ENCODE measurements around the gene SPARCL1. TPM values are rescaled to one million over a fixed set of nuclear protein-coding genes. Genes with fewer than 3 reads are reported as not detected.

SPARCL1 gene
- total RNA-seq, 1 donor from 2014 or later, result 6.3 TPM

DNA sequence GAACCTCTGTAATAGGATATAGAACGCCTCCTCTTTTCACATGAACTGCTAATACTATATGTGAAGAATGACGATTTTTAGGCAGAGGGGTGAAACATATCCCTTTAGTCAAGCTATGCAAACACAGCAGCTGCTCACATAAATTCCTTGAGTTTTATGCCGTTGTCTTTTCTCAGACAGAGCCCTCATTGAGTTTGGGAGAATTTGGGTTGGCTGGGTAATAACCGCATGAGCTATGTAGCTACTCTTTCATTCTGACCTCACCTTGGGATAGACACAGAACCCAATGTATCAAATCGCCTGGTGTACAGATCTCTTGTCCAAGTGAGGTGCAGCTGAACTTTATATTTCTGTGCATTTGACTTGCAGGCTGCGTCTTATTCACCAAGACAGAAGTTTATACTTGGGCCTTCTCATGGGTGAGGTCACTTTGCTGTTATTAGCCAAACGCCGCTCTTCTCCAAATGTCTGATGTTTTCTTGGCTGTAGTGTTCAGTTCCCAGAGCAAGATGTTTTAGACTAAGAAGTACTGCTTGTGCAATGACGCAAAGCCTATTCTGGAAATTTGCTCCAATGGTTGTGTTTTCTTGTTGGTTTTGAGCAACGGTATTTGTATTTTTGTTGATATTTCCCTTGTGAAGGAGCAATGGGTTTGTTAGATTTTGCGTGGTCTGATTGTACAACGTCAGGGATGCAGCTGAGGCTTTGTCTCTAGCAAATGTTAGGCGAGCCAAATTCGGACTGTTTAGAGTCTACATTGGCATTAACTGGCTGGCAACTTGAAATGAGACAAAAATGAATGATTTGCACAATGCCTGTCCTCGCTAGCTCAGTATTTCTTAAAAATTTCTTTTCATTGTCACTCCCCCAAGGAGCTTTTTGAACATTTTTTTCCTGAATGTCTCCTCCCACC lies 11.2 kb upstream of the SPARCL1 start:
- TF ChIP-seq, protein P1, sequence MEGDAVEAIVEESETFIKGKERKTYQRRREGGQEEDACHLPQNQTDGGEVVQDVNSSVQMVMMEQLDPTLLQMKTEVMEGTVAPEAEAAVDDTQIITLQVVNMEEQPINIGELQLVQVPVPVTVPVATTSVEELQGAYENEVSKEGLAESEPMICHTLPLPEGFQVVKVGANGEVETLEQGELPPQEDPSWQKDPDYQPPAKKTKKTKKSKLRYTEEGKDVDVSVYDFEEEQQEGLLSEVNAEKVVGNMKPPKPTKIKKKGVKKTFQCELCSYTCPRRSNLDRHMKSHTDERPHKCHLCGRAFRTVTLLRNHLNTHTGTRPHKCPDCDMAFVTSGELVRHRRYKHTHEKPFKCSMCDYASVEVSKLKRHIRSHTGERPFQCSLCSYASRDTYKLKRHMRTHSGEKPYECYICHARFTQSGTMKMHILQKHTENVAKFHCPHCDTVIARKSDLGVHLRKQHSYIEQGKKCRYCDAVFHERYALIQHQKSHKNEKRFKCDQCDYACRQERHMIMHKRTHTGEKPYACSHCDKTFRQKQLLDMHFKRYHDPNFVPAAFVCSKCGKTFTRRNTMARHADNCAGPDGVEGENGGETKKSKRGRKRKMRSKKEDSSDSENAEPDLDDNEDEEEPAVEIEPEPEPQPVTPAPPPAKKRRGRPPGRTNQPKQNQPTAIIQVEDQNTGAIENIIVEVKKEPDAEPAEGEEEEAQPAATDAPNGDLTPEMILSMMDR (IDR thresholded peaks at IDR 0.05; ENCODE audit: unreplicated experiment), result no peak
- H3K27ac Mint-ChIP-seq, result no peak overlapping the region
- H3K4me3 Mint-ChIP-seq, result no peak overlapping the region
- no peak for DNase-seq (ENCODE audit: low spot score in 2 of 2, unreplicated experiment in 2 of 2)
- no peaks in the 10 kb centered on the region for H3K27me3 Mint-ChIP-seq (ENCODE audit: low read depth)
- no peaks in the 10 kb centered on the region for H3K4me1 Mint-ChIP-seq
- peaks cover 6% of the 10 kb centered on the region for H3K36me3 Mint-ChIP-seq
- H3K9me3 Mint-ChIP-seq, result peaks cover 18% of the 10 kb centered on the region

DNA sequence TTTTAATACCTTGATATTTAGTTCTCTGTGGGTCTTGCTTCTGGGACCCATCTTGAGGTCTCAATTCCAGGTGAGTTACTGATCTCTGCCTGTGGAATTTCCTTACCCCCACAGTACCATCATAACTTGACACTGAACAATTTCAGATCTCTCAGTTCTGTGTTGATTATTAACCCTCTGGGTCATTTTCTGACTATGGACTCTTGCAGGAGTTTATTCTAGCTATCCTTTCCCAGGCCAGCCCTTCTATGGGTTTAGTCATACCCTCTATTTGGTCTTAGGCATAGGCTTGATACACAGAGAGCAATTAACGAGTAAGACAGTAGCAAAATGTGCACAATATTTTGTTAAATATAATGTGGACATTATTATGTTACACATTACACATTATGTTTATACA lies 3.7 kb upstream of the SPARCL1 start:
- Mint-ChIP-seq H3K27ac (no peak overlapping the region), H3K4me3 (no peak overlapping the region), H3K4me1 (peaks cover 23% of the 10 kb centered on the region), H3K36me3 (peaks cover 6% of the 10 kb centered on the region), H3K9me3 (peaks cover 29% of the 10 kb centered on the region), H3K27me3 (ENCODE audit: low read depth) (no peaks in the 10 kb centered on the region)
- no peak for DNase-seq (ENCODE audit: low spot score in 2 of 2, unreplicated experiment in 2 of 2)
- TF ChIP-seq, protein P1 (IDR thresholded peaks at IDR 0.05; ENCODE audit: unreplicated experiment), result no peak

DNA sequence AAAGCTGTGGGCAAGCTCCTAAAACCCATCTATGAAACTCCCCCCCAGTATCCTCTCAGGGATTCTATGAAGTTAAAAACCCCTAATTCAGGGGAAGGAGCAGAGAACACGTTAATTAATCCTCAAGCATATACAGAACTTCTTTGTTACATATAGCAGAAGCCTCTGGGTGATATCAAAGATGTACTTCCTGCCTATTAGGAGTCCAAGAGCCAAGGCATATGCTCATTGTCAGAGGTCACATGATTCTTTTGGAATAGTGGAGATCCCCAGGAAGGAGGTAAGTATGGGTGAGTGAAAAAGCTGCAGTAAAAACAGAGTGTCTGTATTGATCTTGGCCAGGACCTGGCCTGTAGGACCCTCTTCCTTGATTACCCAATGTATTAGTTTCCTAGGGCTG lies 2.9 kb upstream of the SPARCL1 start:
- Mint-ChIP-seq H3K4me3 (no peak overlapping the region), H3K36me3 (peaks cover 2% of the 10 kb centered on the region), H3K9me3 (peaks cover 25% of the 10 kb centered on the region), H3K27ac (no peak overlapping the region), H3K27me3 (ENCODE audit: low read depth) (no peaks in the 10 kb centered on the region), H3K4me1 (peaks cover 30% of the 10 kb centered on the region)
- TF ChIP-seq, protein P1 (IDR thresholded peaks at IDR 0.05; ENCODE audit: unreplicated experiment), result no peak
- DNase-seq (ENCODE audit: low spot score in 2 of 2, unreplicated experiment in 2 of 2), result no peak

DNA sequence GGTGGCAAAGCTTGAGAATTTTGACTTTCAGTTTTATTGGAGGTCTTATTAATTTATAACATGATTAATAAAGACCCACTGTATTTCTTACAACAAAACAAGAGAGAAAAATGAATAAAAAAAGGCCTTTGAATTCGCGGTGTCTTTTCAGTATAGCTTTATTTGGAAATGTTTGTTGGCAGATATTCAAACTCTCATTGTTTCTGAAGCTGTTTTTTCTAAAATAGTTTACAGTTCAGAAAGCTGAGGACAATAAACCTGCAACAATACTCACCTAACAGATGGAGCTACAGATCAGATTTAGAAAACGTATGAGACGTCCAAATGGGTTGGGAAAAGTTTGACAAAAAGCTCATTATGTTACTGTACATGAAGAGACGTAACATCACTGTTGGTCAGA lies 2.4 kb upstream of the SPARCL1 start:
- Mint-ChIP-seq H3K27ac (no peak overlapping the region), H3K27me3 (ENCODE audit: low read depth) (no peaks in the 10 kb centered on the region), H3K4me1 (peaks cover 30% of the 10 kb centered on the region), H3K4me3 (no peak overlapping the region), H3K9me3 (peaks cover 21% of the 10 kb centered on the region), H3K36me3 (no peaks in the 10 kb centered on the region)
- TF ChIP-seq, protein P1 (IDR thresholded peaks at IDR 0.05; ENCODE audit: unreplicated experiment), result no peak
- DNase-seq (ENCODE audit: low spot score in 2 of 2, unreplicated experiment in 2 of 2), result no peak

DNA sequence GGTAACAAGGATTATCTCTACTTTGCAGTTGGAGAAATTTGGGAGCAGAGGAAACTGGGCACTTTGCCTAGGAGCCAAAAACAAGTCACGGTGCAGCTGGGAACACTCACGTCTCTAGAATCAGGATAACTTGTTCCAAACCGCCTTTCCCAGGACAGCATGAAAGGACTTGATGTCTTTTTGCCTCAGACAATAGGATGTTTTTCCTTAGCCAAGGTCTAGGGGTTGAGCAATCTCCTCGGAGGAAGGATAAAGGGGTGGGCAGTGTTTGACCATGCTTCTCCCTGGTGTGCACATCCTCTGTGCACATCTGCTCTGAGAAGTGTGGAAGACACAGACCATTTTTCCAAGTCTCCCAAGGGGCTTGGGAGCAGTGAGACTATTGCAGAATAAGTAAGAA lies 1.7 kb upstream of the SPARCL1 start:
- Mint-ChIP-seq H3K36me3 (no peaks in the 10 kb centered on the region), H3K4me3 (no peak overlapping the region), H3K4me1 (peaks cover 31% of the 10 kb centered on the region), H3K9me3 (peaks cover 18% of the 10 kb centered on the region), H3K27me3 (ENCODE audit: low read depth) (no peaks in the 10 kb centered on the region), H3K27ac (no peak overlapping the region)
- TF ChIP-seq, protein P1 (IDR thresholded peaks at IDR 0.05; ENCODE audit: unreplicated experiment), result no peak
- no peak for DNase-seq (ENCODE audit: low spot score in 2 of 2, unreplicated experiment in 2 of 2)
